Measurements from ENCODE around the gene PRPF39.

DNA sequence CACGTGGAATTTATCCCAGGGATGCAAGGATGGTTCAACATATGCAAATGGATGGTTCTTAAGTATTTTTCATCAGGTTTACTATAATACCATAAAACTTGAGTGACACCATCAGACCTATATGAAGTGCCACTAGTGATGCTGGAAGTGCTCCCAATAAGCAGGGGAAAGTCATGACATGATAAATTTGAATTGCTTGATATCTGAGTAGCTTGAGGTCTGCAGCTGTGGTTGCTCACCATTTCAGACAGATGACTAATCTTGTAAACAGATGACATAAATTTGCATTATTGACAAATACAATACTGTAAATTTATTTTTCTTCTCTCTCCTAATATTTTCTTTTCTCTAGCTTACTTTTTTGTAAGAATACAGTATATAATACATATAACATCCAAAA is 13.7 kb upstream of the PRPF39 start:
- TF ChIP-seq, protein P1, sequence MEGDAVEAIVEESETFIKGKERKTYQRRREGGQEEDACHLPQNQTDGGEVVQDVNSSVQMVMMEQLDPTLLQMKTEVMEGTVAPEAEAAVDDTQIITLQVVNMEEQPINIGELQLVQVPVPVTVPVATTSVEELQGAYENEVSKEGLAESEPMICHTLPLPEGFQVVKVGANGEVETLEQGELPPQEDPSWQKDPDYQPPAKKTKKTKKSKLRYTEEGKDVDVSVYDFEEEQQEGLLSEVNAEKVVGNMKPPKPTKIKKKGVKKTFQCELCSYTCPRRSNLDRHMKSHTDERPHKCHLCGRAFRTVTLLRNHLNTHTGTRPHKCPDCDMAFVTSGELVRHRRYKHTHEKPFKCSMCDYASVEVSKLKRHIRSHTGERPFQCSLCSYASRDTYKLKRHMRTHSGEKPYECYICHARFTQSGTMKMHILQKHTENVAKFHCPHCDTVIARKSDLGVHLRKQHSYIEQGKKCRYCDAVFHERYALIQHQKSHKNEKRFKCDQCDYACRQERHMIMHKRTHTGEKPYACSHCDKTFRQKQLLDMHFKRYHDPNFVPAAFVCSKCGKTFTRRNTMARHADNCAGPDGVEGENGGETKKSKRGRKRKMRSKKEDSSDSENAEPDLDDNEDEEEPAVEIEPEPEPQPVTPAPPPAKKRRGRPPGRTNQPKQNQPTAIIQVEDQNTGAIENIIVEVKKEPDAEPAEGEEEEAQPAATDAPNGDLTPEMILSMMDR (IDR thresholded peaks at IDR 0.05 in 2 of 3, conservative IDR thresholded peaks at IDR 0.05 in 1 of 3; ENCODE audit: control insufficient read depth in 2 of 3, extremely low read depth in 1 of 3, insufficient read depth in 1 of 3, low read depth in 3 of 3, low read length in 3 of 3), result no peak
- TF ChIP-seq EP300 (IDR thresholded peaks at IDR 0.05; ENCODE audit: borderline replicate concordance in 1 of 2, control insufficient read depth in 1 of 2, low read depth in 2 of 2, low read length in 2 of 2), result no peak
- no peak for TF ChIP-seq EGR1 (IDR thresholded peaks at IDR 0.05; ENCODE audit: borderline replicate concordance in 1 of 2, low read depth in 2 of 2, low read length in 2 of 2)
- TF ChIP-seq, protein P2, sequence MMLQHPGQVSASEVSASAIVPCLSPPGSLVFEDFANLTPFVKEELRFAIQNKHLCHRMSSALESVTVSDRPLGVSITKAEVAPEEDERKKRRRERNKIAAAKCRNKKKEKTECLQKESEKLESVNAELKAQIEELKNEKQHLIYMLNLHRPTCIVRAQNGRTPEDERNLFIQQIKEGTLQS (IDR thresholded peaks at IDR 0.05; ENCODE audit: borderline replicate concordance, extremely low read depth, low read depth, low read length), result no peak
- no peak for TF ChIP-seq YY1 (IDR thresholded peaks at IDR 0.05; ENCODE audit: low read depth, low read length)
- TF ChIP-seq RAD21 (IDR thresholded peaks at IDR 0.05; ENCODE audit: insufficient read depth, low read depth, low read length), result no peak
- TF ChIP-seq, protein P3, sequence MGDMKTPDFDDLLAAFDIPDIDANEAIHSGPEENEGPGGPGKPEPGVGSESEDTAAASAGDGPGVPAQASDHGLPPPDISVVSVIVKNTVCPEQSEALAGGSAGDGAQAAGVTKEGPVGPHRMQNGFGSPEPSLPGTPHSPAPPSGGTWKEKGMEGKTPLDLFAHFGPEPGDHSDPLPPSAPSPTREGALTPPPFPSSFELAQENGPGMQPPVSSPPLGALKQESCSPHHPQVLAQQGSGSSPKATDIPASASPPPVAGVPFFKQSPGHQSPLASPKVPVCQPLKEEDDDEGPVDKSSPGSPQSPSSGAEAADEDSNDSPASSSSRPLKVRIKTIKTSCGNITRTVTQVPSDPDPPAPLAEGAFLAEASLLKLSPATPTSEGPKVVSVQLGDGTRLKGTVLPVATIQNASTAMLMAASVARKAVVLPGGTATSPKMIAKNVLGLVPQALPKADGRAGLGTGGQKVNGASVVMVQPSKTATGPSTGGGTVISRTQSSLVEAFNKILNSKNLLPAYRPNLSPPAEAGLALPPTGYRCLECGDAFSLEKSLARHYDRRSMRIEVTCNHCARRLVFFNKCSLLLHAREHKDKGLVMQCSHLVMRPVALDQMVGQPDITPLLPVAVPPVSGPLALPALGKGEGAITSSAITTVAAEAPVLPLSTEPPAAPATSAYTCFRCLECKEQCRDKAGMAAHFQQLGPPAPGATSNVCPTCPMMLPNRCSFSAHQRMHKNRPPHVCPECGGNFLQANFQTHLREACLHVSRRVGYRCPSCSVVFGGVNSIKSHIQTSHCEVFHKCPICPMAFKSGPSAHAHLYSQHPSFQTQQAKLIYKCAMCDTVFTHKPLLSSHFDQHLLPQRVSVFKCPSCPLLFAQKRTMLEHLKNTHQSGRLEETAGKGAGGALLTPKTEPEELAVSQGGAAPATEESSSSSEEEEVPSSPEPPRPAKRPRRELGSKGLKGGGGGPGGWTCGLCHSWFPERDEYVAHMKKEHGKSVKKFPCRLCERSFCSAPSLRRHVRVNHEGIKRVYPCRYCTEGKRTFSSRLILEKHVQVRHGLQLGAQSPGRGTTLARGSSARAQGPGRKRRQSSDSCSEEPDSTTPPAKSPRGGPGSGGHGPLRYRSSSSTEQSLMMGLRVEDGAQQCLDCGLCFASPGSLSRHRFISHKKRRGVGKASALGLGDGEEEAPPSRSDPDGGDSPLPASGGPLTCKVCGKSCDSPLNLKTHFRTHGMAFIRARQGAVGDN (IDR thresholded peaks at IDR 0.05), result no peak
- no peak for TF ChIP-seq POLR2A (IDR thresholded peaks at IDR 0.05; ENCODE audit: low read depth, low read length)
- no peak for TF ChIP-seq EZH2 (IDR thresholded peaks at IDR 0.05; ENCODE audit: borderline replicate concordance, control insufficient read depth, low read depth, low read length)
- TF ChIP-seq, protein P4, sequence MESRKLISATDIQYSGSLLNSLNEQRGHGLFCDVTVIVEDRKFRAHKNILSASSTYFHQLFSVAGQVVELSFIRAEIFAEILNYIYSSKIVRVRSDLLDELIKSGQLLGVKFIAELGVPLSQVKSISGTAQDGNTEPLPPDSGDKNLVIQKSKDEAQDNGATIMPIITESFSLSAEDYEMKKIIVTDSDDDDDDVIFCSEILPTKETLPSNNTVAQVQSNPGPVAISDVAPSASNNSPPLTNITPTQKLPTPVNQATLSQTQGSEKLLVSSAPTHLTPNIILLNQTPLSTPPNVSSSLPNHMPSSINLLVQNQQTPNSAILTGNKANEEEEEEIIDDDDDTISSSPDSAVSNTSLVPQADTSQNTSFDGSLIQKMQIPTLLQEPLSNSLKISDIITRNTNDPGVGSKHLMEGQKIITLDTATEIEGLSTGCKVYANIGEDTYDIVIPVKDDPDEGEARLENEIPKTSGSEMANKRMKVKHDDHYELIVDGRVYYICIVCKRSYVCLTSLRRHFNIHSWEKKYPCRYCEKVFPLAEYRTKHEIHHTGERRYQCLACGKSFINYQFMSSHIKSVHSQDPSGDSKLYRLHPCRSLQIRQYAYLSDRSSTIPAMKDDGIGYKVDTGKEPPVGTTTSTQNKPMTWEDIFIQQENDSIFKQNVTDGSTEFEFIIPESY (IDR thresholded peaks at IDR 0.05), result no peak
- no peak for TF ChIP-seq SIX5 (IDR thresholded peaks at IDR 0.05; ENCODE audit: low read depth, low read length, severe bottlenecking)
- TF ChIP-seq, protein P5, sequence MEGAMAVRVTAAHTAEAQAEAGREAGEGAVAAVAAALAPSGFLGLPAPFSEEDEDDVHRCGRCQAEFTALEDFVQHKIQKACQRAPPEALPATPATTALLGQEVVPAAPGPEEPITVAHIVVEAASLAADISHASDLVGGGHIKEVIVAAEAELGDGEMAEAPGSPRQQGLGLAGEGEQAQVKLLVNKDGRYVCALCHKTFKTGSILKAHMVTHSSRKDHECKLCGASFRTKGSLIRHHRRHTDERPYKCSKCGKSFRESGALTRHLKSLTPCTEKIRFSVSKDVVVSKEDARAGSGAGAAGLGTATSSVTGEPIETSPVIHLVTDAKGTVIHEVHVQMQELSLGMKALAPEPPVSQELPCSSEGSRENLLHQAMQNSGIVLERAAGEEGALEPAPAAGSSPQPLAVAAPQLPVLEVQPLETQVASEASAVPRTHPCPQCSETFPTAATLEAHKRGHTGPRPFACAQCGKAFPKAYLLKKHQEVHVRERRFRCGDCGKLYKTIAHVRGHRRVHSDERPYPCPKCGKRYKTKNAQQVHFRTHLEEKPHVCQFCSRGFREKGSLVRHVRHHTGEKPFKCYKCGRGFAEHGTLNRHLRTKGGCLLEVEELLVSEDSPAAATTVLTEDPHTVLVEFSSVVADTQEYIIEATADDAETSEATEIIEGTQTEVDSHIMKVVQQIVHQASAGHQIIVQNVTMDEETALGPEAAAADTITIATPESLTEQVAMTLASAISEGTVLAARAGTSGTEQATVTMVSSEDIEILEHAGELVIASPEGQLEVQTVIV (IDR thresholded peaks at IDR 0.05; ENCODE audit: borderline replicate concordance, partially characterized antibody), result no peak
- TF ChIP-seq, protein P6, sequence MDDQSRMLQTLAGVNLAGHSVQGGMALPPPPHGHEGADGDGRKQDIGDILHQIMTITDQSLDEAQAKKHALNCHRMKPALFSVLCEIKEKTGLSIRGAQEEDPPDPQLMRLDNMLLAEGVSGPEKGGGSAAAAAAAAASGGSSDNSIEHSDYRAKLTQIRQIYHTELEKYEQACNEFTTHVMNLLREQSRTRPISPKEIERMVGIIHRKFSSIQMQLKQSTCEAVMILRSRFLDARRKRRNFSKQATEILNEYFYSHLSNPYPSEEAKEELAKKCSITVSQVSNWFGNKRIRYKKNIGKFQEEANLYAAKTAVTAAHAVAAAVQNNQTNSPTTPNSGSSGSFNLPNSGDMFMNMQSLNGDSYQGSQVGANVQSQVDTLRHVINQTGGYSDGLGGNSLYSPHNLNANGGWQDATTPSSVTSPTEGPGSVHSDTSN (IDR thresholded peaks at IDR 0.05; ENCODE audit: insufficient replicate concordance, low read depth, low read length), result no peak
- no peak for TF ChIP-seq CHD4 (IDR thresholded peaks at IDR 0.05)
